Kidney (tissue), 14 donors: ENCODE data around the gene CST1. TPM values are rescaled to one million over a fixed set of nuclear protein-coding genes. Genes with fewer than 3 reads are reported as not detected.
"Not testable (repeated sequence)": the region's sequence is repeated elsewhere in the genome, so short reads cannot be mapped to it uniquely, and the experiment has no call there.

Source experiments
- DNase-seq, 5 donors: peaks; one replicate each; pipeline ENCODE4 v3.0.0-alpha.2; 2013 to 2020
- FAIRE-seq: peaks from 2 replicates; lab custom pipeline; 2012; peaks lifted over from hg19 to GRCh38; lab: Jason Lieb, UNC
- H3K27ac ChIP-seq, 2 donors: one replicate each; pipeline ENCODE4 v1.7.0; 2013; ENCODE audit warnings: low read depth in 2 of 2, low read length in 2 of 2, inconsistent platforms in 1 of 2
- H3K27me3 ChIP-seq: one replicate; pipeline ENCODE4 v1.7.1; 2013; ENCODE audit warnings: low read length, inconsistent platforms; ENCODE audit not compliant: control insufficient read depth, insufficient read depth
- H3K36me3 ChIP-seq, 3 donors: one replicate each; pipeline versions ENCODE4 v1.7.0 to v1.7.1; 2013; ENCODE audit warnings: low read length in 3 of 3, control low read depth in 1 of 3, inconsistent platforms in 1 of 3; ENCODE audit not compliant: insufficient read depth in 3 of 3, control insufficient read depth in 2 of 3
- H3K4me1 ChIP-seq, 3 donors: one replicate each; pipeline versions ENCODE4 v1.7.0 to v1.7.1; 2013; ENCODE audit warnings: low read length in 3 of 3, inconsistent platforms in 1 of 3, low read depth in 1 of 3; ENCODE audit not compliant: control insufficient read depth in 2 of 3, insufficient read depth in 2 of 3
- H3K4me3 ChIP-seq, 3 donors: one replicate each; pipeline versions ENCODE4 v1.7.0 to v1.8.1; 2013; ENCODE audit warnings: low read length in 3 of 3, control low read depth in 1 of 3, inconsistent platforms in 1 of 3
- H3K9ac ChIP-seq, 3 donors: one replicate each; pipeline versions ENCODE4 v1.7.0 to v1.7.1; 2013; ENCODE audit warnings: low read length in 3 of 3, control low read depth in 1 of 3, inconsistent platforms in 1 of 3
- H3K9me3 ChIP-seq, 3 donors: one replicate each; pipeline versions ENCODE4 v1.7.0 to v1.7.1; 2013; ENCODE audit warnings: low read length in 3 of 3, control low read depth in 1 of 3, inconsistent platforms in 1 of 3; ENCODE audit not compliant: control insufficient read depth in 2 of 3, insufficient read depth in 1 of 3
- CTCF ChIP-seq: IDR thresholded peaks from 3 replicates; pipeline ENCODE4 v1.5.1; 2012; ENCODE audit warnings: mild to moderate bottlenecking, moderate library complexity, borderline replicate concordance; ENCODE audit not compliant: insufficient read depth; ENCODE audit errors: extremely low read depth
- intact Hi-C: fragments of 100-400 bp; cut with DNase I; formaldehyde crosslinking; loops from one replicate; pipeline ENCODE4 v1.11.1; 2022
- polyA plus RNA-seq: library from polyadenylated mRNA; stranded (reverse); fragments of 350-450 nt; fragmentation: Illumina TruSeq; extraction: RNeasy Lipid Tissue Mini Kit (QIAGEN cat#74804); gene quantifications from one replicate; pipeline ENCODE4 v1.2.3, GENCODE V29; 2014; ENCODE audit warnings: low read depth, low replicate concordance; ENCODE audit not compliant: insufficient read depth
- total RNA-seq: library from RNA; stranded (reverse); fragmentation: NEBNext Ultra II Directional; extraction: Animal tissue kit (Norgen Biotek cat#: 25700); gene quantifications from one replicate; pipeline ENCODE4 v1.2.1, GENCODE V29; 2021
- donor health status: control.
- donor health status: control.
- donor health status: control.
- donor health status: control.
- donor health status: control.
- donor health status: DM: yes; HTN: yes; CAD: no.
- donor health status: Normal renal cell carcinoma (clear cell type).

Gene CST1
- total and polyA plus RNA-seq, 2 donors from 2014 or later, result not detected

GRCh38 chr20:23727016-23727415 lies 23.7 kb downstream of the CST1 start:
- no peak for FAIRE-seq
- no peaks in the 10 kb centered on the region for H3K4me1 ChIP-seq

GRCh38 chr20:23725102-23725501 lies 25.6 kb downstream of the CST1 start:
- TF ChIP-seq CTCF, result no peak
- Histone ChIP-seq H3K36me3 (no peaks in the 10 kb centered on the region), H3K27me3 (no peaks in the 10 kb centered on the region), H3K27ac (no peak overlapping the region), H3K9me3 (no peaks in the 10 kb centered on the region), H3K4me1 (no peaks in the 10 kb centered on the region), H3K9ac (no peak overlapping the region), H3K4me3 (no peak overlapping the region)
- DNase-seq, result no peak
- no peak for FAIRE-seq
- intact Hi-C loops, result no loop called here

More at GRCh38 chr20:23727016-23727415, 23.7 kb downstream of the CST1 start:
- Histone ChIP-seq H3K9me3 (no peaks in the 10 kb centered on the region), H3K36me3 (no peaks in the 10 kb centered on the region), H3K4me3 (no peak overlapping the region), H3K27me3 (no peaks in the 10 kb centered on the region), H3K9ac (no peak overlapping the region), H3K27ac (no peak overlapping the region)
- no peak for TF ChIP-seq CTCF
- intact Hi-C loops, result no loop called here
- DNase-seq, result no peak

GRCh38 chr20:23723659-23724307 lies 27.0 kb downstream of the CST1 start:
- H3K27me3 ChIP-seq, H3K9me3 ChIP-seq, H3K27ac ChIP-seq, intact Hi-C loops, FAIRE-seq, H3K9ac ChIP-seq, H3K36me3 ChIP-seq, H3K4me1 ChIP-seq, H3K4me3 ChIP-seq: not testable (repeated sequence)
- TF ChIP-seq CTCF, result peak; percentile 12
- DNase-seq, result peak in 3 of 5 donors; percentile 20 to 31 (median 31)

GRCh38 chr20:23722851-23723250 lies 27.9 kb downstream of the CST1 start:
- H3K27ac ChIP-seq, H3K36me3 ChIP-seq, DNase-seq, intact Hi-C loops, H3K27me3 ChIP-seq, H3K4me1 ChIP-seq, FAIRE-seq, H3K9me3 ChIP-seq, H3K9ac ChIP-seq, H3K4me3 ChIP-seq: not testable (repeated sequence)
